GM21737 (cell line): Measurements from ENCODE around the gene MYO6.

Experiments used
- ATAC-seq: cut with Tn5 transposase; IDR thresholded peaks from one replicate; pipeline ENCODE4 v1.9.1; 2021; ENCODE audit warnings: mild to moderate bottlenecking, moderate library complexity; ENCODE audit not compliant: unreplicated experiment

The MYO6 gene

GRCh38 chr6:75940564-75940963 is 191.5 kb downstream of the MYO6 start:
- ATAC-seq = no peak

- ATAC-seq = no peak
Observed at GRCh38 chr6:75941509-75941908, 192.5 kb downstream of the MYO6 start.

GRCh38 chr6:75943381-75943780 is 194.3 kb downstream of the MYO6 start:
- ATAC-seq = no peak

GRCh38 chr6:75946146-75946831 is 197.2 kb downstream of the MYO6 start:
- no peak for ATAC-seq

GRCh38 chr6:75947935-75948334 is 198.9 kb downstream of the MYO6 start:
- no peak for ATAC-seq

GRCh38 chr6:75952128-75952527 is 203.1 kb downstream of the MYO6 start:
- ATAC-seq = no peak

GRCh38 chr6:75963569-75963968 is 214.5 kb downstream of the MYO6 start:
- ATAC-seq = no peak

- no peak for ATAC-seq
Observed at GRCh38 chr6:75968143-75968542, 219.1 kb downstream of the MYO6 start.
